Fibroblast of mammary gland (primary cell): Measurements from ENCODE around the gene SMIM24.

ENCODE experiments used
- DNase-seq: peaks from one replicate; pipeline ENCODE4 v3.0.0-alpha.2; 2010; ENCODE audit warnings: low read depth
- H3K4me3 ChIP-seq: 2 replicates; pipeline ENCODE4 v1.5.1; 2011; ENCODE audit warnings: low read depth, mild to moderate bottlenecking, low read length, moderate library complexity; ENCODE audit not compliant: control insufficient read depth
- TF ChIP-seq, protein P1 (sequence below): conservative IDR thresholded peaks from 2 replicates; pipeline ENCODE4 v1.5.1; 2011; ENCODE audit warnings: low read depth, low read length, inconsistent platforms; ENCODE audit not compliant: control insufficient read depth, insufficient read depth

Gene SMIM24

DNA sequence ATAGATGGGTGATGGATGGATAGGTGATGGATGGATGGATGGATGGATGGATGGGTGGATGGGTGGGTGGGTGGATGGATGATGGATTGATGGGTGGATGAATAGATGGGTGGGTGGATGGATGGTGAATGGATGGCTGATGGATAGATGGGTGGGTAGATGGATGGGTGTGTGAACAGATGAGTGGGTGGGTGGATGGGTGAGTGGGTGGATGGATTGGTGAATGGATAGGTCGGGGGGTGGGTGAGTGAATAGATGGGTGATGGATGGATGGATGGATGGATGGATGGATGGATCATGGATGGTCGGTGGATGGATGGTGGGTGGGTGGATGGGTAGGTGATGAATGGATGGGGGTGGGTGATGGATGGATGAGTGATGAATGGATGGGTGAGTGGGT lies 3.5 kb downstream of the SMIM24 start:
- DNase-seq: no peak
- TF ChIP-seq, protein P1, sequence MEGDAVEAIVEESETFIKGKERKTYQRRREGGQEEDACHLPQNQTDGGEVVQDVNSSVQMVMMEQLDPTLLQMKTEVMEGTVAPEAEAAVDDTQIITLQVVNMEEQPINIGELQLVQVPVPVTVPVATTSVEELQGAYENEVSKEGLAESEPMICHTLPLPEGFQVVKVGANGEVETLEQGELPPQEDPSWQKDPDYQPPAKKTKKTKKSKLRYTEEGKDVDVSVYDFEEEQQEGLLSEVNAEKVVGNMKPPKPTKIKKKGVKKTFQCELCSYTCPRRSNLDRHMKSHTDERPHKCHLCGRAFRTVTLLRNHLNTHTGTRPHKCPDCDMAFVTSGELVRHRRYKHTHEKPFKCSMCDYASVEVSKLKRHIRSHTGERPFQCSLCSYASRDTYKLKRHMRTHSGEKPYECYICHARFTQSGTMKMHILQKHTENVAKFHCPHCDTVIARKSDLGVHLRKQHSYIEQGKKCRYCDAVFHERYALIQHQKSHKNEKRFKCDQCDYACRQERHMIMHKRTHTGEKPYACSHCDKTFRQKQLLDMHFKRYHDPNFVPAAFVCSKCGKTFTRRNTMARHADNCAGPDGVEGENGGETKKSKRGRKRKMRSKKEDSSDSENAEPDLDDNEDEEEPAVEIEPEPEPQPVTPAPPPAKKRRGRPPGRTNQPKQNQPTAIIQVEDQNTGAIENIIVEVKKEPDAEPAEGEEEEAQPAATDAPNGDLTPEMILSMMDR: no peak
- no peak overlapping the region for H3K4me3 ChIP-seq

DNA sequence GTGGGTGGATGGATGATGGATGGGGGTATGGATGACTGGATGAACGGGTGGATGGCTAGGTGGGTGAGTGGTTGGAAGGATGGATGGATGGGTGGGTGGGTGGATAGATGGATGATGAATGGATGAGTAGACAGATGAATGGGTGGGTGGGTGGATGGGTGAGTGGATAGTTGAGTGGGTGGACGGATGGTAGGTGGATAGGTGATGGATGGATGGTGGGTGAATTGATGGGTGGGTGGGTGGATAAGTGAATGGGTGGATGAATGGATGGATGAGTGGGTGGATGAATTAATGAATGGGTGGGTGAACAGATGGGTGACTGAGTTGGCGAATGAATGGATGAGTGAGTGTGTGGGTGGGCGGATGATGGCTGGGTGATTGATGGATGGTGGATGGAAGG lies 4.9 kb downstream of the SMIM24 start:
- TF ChIP-seq, protein P1: no peak
- no peak for DNase-seq
- H3K4me3 ChIP-seq: no peak overlapping the region

DNA sequence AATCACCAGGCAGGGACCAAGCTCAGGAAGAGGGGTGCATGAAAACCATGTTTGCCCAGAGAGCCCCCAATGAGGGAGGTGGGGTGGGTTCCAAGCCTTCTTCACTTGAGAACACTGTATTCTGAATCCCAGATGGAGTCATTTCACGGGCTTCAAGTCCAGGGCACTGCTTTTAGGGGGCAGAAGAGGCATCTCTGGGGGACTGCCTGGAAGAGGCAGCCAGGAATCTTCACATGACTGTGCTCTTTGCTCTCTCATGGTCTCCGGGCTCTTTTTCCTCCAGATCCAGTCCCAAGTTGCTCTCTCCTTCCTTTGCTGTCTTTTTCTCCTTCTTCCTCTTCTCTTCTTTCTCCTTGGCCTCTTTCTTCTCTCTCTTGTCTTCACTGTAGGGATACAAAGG lies 5.7 kb downstream of the SMIM24 start:
- DNase-seq: no peak
- TF ChIP-seq, protein P1: no peak
- no peak overlapping the region for H3K4me3 ChIP-seq

DNA sequence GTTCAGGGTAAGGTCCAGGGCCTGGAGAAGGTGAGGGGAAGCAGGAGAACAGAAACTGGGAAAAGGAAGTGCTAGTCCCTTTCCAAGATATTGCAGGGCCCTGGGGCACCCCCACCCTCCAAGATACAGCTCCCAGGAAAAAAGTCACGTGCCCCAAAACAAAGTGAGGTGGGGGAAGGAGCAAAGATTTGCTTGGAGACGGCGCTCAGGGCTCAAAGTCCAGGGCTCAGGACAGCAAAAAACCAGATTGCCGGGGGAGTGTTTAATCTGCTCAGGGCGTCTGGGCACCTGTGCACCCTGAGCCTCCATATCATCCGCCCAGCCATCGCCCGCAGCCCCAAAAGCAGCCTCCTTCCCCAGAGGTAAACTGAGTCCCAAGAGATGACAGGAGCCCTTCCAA lies 6.3 kb downstream of the SMIM24 start:
- no peak for DNase-seq
- H3K4me3 ChIP-seq: no peak overlapping the region
- TF ChIP-seq, protein P1: no peak

DNA sequence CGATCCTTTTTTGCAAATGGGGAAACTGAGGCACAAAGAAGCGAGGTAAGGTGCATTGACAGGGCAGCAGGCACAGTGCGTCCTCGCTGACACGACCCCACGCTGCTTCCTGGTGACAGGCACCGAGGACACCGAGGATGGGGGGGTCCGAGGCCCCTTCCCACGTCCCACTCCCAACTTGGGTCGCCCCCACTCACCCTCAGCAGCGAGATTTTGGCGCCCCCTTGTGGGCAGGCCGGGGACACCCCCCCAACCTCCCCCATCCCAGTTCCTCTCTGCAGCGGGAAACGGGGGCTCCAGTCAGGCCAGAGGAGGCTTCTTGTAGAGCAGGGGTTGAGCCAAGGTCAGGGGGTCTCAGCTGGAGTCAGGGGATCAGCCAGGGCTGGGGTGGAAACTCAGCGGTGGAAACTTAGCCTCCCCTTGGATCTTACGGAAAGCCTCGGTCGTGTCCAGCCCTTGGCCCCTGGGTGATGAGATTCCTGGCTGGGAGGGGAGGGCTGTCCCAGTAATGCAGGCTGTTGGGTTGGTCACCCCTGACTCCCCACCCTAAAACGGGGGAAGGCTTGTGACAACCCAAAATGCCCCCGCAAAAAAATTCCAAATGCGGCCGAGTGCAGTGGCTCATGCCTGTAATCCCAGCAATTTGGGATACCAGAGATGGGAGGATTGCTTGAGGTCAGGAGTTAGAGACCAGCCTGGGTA lies 8.2 kb downstream of the SMIM24 start:
- DNase-seq: no peak
- no peak overlapping the region for H3K4me3 ChIP-seq
- TF ChIP-seq, protein P1: peak; percentile 79

DNA sequence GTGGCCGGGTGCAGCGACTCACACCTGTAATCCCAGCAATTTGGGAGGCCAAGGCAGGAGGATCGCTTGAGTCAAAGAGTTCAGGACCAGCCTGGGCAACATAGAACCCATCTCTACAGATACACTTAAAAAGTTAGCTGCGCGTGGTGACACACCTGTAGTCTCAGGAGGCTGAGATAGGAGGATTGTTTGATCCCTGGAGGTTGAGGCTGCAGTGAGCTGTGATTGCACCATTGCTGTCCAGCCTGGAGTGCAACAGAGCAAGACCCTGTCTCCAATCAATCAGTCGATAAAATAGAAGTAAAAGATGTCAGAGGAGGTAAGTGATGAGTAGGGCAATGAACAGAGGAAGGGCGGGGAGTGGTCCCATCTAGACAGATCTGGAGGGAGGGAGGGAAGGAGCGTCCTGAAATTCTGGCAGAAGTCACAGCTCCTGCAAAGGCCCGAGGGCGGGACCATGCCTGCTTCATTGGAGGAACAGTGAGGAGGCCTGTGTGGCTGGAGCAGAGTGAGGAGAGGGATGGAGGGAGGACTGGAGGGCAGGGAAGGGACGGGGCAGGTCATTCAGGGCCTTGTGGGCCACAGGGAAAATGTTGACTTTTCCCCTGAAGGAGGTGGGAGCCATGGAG lies 9.7 kb downstream of the SMIM24 start:
- TF ChIP-seq, protein P1: no peak
- DNase-seq: peak; percentile 24
- no peak overlapping the region for H3K4me3 ChIP-seq
